Esophagus squamous epithelium (tissue), 4 donors: ENCODE data around the gene ROR1.

Experiments
- POLR2A ChIP-seq, 4 donors: fragments of 450-650 bp; IDR thresholded peaks; one replicate each; pipeline ENCODE4 v1.6.1; 2017; ENCODE audit warnings: antibody characterized with exemption in 4 of 4, mild to moderate bottlenecking in 4 of 4, moderate library complexity in 3 of 4
- TF ChIP-seq, protein P1 (sequence below), 6 experiments: fragments of 450-650 bp in 4 of 6; fragments of 200-600 bp in 2 of 6; sonication (generic) in 2 of 6; IDR thresholded peaks; one replicate each; pipeline ENCODE4 v1.5.1; 2016 to 2019; ENCODE audit warnings: antibody characterized with exemption in 6 of 6, mild to moderate bottlenecking in 4 of 6, moderate library complexity in 4 of 6

DNA sequence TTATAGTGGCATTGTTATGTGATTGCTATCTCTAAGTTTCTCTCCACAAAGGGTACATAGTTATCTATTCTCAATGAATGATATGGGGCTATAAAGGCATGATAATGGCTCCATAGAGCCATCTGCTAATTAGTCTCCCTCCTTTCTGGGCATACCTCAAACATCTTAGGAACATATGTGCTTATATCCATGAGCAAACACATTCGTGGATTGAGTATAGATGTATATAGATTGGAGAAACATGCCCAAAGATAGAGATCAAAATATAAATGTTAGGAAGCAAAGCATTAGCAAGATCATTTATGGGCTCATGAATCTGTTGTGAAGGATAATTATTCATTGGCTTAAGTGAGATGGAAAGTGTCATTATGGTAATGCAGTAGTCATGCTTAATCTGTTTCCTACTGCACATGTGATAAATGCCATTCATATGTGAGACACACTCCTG lies 273.8 kb downstream of the ROR1 start:
- TF ChIP-seq, protein P1, sequence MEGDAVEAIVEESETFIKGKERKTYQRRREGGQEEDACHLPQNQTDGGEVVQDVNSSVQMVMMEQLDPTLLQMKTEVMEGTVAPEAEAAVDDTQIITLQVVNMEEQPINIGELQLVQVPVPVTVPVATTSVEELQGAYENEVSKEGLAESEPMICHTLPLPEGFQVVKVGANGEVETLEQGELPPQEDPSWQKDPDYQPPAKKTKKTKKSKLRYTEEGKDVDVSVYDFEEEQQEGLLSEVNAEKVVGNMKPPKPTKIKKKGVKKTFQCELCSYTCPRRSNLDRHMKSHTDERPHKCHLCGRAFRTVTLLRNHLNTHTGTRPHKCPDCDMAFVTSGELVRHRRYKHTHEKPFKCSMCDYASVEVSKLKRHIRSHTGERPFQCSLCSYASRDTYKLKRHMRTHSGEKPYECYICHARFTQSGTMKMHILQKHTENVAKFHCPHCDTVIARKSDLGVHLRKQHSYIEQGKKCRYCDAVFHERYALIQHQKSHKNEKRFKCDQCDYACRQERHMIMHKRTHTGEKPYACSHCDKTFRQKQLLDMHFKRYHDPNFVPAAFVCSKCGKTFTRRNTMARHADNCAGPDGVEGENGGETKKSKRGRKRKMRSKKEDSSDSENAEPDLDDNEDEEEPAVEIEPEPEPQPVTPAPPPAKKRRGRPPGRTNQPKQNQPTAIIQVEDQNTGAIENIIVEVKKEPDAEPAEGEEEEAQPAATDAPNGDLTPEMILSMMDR (IDR thresholded peaks at IDR 0.05) = no peak
- no peak for TF ChIP-seq POLR2A (IDR thresholded peaks at IDR 0.05)
